LNCaP clone FGC (cell line): ENCODE results near the gene DOCK8.
A peak's percentile ranks its signal among the peaks of the same experiment; 100 is the strongest.

Experiments
- DNase-seq: peaks from one replicate; pipeline ENCODE4 v3.0.0-alpha.2; 2011; ENCODE audit warnings: low read depth
- H3K4me3 ChIP-seq: 2 replicates; pipeline ENCODE4 v1.5.1; 2011; ENCODE audit warnings: mild to moderate bottlenecking, low read depth, low read length, control low read depth
- CTCF ChIP-seq: IDR thresholded peaks from 2 replicates; pipeline ENCODE4 v1.5.1; 2012; ENCODE audit warnings: mild to moderate bottlenecking; ENCODE audit not compliant: control insufficient read depth, insufficient read depth; ENCODE audit errors: extremely low read depth

DOCK8 gene

GRCh38 chr9:389758-390157, 175.1 kb downstream of the DOCK8 start:
- no peak for TF ChIP-seq CTCF
- DNase-seq, result no peak
- H3K4me3 ChIP-seq, result no peak overlapping the region

- TF ChIP-seq CTCF, result no peak
Measured at GRCh38 chr9:392077-392804, 177.6 kb downstream of the DOCK8 start.

GRCh38 chr9:394347-395052, 179.8 kb downstream of the DOCK8 start:
- DNase-seq, result no peak
- TF ChIP-seq CTCF, result no peak
- no peak overlapping the region for H3K4me3 ChIP-seq

More at GRCh38 chr9:392077-392804, 177.6 kb downstream of the DOCK8 start:
- no peak overlapping the region for H3K4me3 ChIP-seq
- DNase-seq, result no peak

GRCh38 chr9:396396-396795, 181.7 kb downstream of the DOCK8 start:
- H3K4me3 ChIP-seq, result no peak overlapping the region
- no peak for DNase-seq
- no peak for TF ChIP-seq CTCF

- TF ChIP-seq CTCF, result no peak
- DNase-seq, result no peak
- H3K4me3 ChIP-seq, result no peak overlapping the region
Measured at GRCh38 chr9:398085-398484, 183.4 kb downstream of the DOCK8 start.

GRCh38 chr9:401223-401622, 186.6 kb downstream of the DOCK8 start:
- no peak for DNase-seq
- H3K4me3 ChIP-seq, result no peak overlapping the region
- no peak for TF ChIP-seq CTCF

- no peak for TF ChIP-seq CTCF
- DNase-seq, result peak; percentile 32
- no peak overlapping the region for H3K4me3 ChIP-seq
Measured at GRCh38 chr9:404234-404633, 189.6 kb downstream of the DOCK8 start.
